SJSA1 (cell line): ENCODE measurements around the gene GABRR3. TPM values are rescaled to one million over a fixed set of nuclear protein-coding genes. Genes with fewer than 3 reads are reported as not detected.

Experiments
- DNase-seq, 2 experiments: peaks; one replicate each; pipeline ENCODE4 v3.0.0-alpha.2; 2015 to 2020; ENCODE audit warnings: low spot score in 2 of 2, low read depth in 1 of 2
- H3K27ac ChIP-seq: fragments of 250-450 bp; sonication (Bioruptor Pico); 2 replicates; pipeline ENCODE4 v1.5.1; 2020; ENCODE audit warnings: mild to moderate bottlenecking, moderate library complexity
- H3K27me3 ChIP-seq: fragments of 250-450 bp; sonication (Bioruptor Pico); replicated peaks from 2 replicates; pipeline ENCODE4 v1.5.1; 2020; ENCODE audit warnings: mild to moderate bottlenecking, moderate library complexity
- H3K36me3 ChIP-seq: fragments of 250-450 bp; sonication (Bioruptor Pico); 2 replicates; pipeline ENCODE4 v1.5.1; 2020; ENCODE audit warnings: mild to moderate bottlenecking
- H3K4me1 ChIP-seq: fragments of 250-450 bp; sonication (Bioruptor Pico); replicated peaks from 2 replicates; pipeline ENCODE4 v1.6.1; 2021; ENCODE audit warnings: mild to moderate bottlenecking
- H3K4me3 ChIP-seq: fragments of 250-450 bp; sonication (Bioruptor Pico); 2 replicates; pipeline ENCODE4 v1.5.1; 2020; ENCODE audit warnings: mild to moderate bottlenecking
- H3K9me3 ChIP-seq: fragments of 250-450 bp; sonication (Bioruptor Pico); replicated peaks from 2 replicates; pipeline ENCODE4 v1.5.1; 2020; ENCODE audit warnings: mild to moderate bottlenecking
- total RNA-seq: library from RNA; depleted of rRNA; stranded (reverse); fragments of >200 nt; shearing (Covaris generic); gene quantifications from 2 replicates; pipeline ENCODE4 v1.2.3, GENCODE V29; 2014

GABRR3 gene
- total RNA-seq, 1 experiment from 2014 or later, result not detected

DNA sequence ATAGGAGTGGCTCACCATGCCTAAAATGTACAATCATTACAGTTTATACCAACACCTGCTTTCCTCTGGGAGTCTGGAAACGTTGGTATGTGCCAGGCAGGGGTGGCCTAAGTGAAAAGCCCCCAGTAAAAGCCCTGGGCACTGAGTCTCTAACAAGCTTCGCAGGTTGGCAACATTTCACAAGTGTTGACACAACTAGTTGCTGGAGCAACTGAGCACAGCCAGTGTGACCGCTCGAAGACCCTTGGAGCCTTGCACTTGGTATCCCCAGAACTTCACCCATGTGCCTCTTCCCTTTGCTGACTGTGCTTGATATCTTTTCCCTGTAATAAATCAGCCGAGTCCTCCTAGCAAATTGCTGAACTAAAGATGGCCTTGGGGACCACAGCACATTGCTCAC lies 65.6 kb downstream of the GABRR3 start:
- Histone ChIP-seq H3K4me1 (peaks cover 10% of the 10 kb centered on the region), H3K27me3 (no peaks in the 10 kb centered on the region), H3K9me3 (no peaks in the 10 kb centered on the region), H3K36me3 (peaks cover 16% of the 10 kb centered on the region), H3K27ac (no peak overlapping the region), H3K4me3 (no peak overlapping the region)
- no peak for DNase-seq

DNA sequence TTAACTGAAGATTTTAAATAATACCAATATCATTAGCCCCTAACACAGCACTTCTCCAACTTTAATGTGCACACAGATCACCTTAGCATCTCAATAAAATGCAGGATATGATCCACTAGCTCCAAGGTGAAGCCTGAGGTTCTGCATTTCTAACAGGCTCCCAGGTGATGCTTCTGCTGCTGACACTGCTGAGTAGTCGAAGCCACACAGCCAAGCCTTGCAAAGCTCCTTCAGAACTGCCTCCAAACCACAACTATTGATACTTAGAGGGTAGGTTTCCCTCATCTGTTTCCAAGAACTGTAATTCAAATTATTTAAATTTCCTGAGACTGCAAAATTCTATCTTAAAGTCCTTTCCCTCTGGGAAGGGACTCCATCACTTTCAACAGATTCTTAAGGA lies 66.7 kb downstream of the GABRR3 start:
- H3K9me3 ChIP-seq, result no peaks in the 10 kb centered on the region

DNA sequence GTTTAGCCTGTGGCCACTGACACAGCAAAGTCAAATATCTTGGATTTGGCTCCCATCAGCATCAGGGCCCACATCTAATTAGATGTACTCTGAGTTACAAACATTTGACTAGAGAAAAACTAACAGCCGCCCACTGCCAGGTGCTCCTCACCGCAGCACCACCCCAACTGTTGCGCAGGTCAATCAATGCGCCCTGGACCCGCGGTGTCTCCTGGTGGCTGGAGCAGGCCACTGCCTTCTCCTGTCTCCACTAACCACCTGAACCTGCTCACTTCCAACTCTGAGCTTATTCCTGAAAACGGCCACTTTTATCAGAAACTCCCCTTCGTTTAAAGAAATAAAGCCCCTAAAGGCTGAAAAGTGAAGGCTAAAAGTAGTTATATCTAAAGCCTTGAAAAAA lies 67.1 kb downstream of the GABRR3 start:
- H3K9me3 ChIP-seq, result no peaks in the 10 kb centered on the region
- peaks cover 10% of the 10 kb centered on the region for H3K4me1 ChIP-seq
- no peak overlapping the region for H3K27ac ChIP-seq
- peaks cover 19% of the 10 kb centered on the region for H3K36me3 ChIP-seq
- no peaks in the 10 kb centered on the region for H3K27me3 ChIP-seq
- no peak for DNase-seq
- no peak overlapping the region for H3K4me3 ChIP-seq

More for the DNA sequence above, 66.7 kb downstream of the GABRR3 start:
- H3K36me3 ChIP-seq, result peaks cover 19% of the 10 kb centered on the region
- no peak overlapping the region for H3K27ac ChIP-seq
- H3K27me3 ChIP-seq, result no peaks in the 10 kb centered on the region
- no peak for DNase-seq
- peaks cover 10% of the 10 kb centered on the region for H3K4me1 ChIP-seq
- no peak overlapping the region for H3K4me3 ChIP-seq

DNA sequence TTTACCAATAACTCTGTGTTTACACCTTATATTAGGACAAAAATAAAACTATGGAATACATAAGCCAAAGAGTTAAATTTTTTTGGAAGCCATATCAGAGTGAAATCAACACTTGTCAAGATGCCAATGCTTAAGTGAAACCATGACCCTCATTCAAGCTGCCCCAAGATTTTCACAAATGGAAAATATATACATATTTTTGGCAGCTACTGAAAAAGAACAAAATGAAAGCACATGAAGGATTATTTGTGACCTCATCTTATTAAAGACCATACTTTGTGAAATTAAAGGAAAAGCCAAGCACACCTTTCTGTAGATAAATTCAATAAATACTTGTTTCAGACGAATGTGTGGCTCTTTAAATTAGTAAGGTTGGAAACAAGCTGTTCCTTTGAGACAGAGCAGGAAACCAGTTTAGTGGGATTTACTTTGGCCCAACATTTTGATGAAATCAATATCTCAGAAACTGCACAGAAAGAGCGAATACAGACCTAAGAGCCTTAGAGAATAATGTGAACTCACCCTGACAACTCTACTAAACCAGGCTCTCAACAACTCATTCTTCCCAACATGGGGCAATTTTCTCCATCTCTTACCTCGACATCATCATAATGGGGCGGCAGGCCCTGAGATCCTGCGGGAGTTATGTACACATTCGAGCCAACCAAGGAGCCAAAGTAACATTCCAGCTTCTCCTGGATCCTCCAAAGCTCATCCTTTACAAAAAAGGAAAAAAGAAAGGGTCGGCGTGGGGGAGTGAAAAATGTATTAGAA lies 73.9 kb downstream of the GABRR3 start:
- no peak overlapping the region for H3K27ac ChIP-seq
- no peak for DNase-seq
- peaks cover 6% of the 10 kb centered on the region; the same call in 1 of the 2 replicates for H3K4me1 ChIP-seq
- H3K36me3 ChIP-seq, result peaks cover 36% of the 10 kb centered on the region
- no peaks in the 10 kb centered on the region for H3K9me3 ChIP-seq
- H3K27me3 ChIP-seq, result no peaks in the 10 kb centered on the region
- no peak overlapping the region for H3K4me3 ChIP-seq

- Histone ChIP-seq H3K4me1 (peaks cover 6% of the 10 kb centered on the region; the same call in 1 of the 2 replicates), H3K9me3 (no peaks in the 10 kb centered on the region), H3K4me3 (no peak overlapping the region), H3K27ac (no peak overlapping the region), H3K36me3 (peaks cover 29% of the 10 kb centered on the region), H3K27me3 (no peaks in the 10 kb centered on the region)
- no peak for DNase-seq
Measured at GRCh38 chr3:97960551-97960950, 74.6 kb downstream of the GABRR3 start.

- H3K27ac ChIP-seq, result no peak overlapping the region
- peaks cover 29% of the 10 kb centered on the region; the same call in 1 of the 2 replicates for H3K36me3 ChIP-seq
- H3K9me3 ChIP-seq, result no peaks in the 10 kb centered on the region
- H3K4me1 ChIP-seq, result peaks cover 6% of the 10 kb centered on the region; the same call in 1 of the 2 replicates
- H3K4me3 ChIP-seq, result no peak overlapping the region
- DNase-seq, result no peak
- H3K27me3 ChIP-seq, result no peaks in the 10 kb centered on the region
Measured at GRCh38 chr3:97959872-97960271, 75.2 kb downstream of the GABRR3 start.

- DNase-seq, result no peak
- Histone ChIP-seq H3K27ac (no peak overlapping the region), H3K9me3 (no peaks in the 10 kb centered on the region), H3K27me3 (no peaks in the 10 kb centered on the region), H3K36me3 (peaks cover 30% of the 10 kb centered on the region), H3K4me3 (no peak overlapping the region), H3K4me1 (peaks cover 6% of the 10 kb centered on the region; the same call in 1 of the 2 replicates)
Measured at GRCh38 chr3:97958796-97959195, 76.3 kb downstream of the GABRR3 start.

DNA sequence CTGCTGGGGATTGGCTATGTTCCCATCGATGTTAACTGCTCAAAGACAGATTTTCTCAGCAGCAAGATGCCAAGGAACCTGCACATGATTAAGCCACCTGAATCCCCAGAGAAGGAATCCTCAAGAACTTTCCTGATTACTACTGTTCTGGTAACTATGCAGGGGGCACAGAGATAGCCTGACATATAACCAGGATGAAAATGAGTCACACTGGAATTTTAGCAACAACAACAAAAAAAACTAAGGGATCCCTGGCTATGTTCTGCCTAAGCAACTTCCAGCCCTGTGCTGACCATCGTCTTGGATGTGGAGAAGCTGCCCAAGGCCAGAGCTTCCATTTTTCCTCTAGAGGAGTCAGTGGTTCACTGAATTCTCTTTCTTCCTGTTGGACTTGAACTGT lies 76.7 kb downstream of the GABRR3 start:
- Histone ChIP-seq H3K4me1 (peaks cover 6% of the 10 kb centered on the region; the same call in 1 of the 2 replicates), H3K9me3 (no peaks in the 10 kb centered on the region), H3K36me3 (peaks cover 34% of the 10 kb centered on the region), H3K4me3 (no peak overlapping the region), H3K27me3 (no peaks in the 10 kb centered on the region), H3K27ac (no peak overlapping the region)
- no peak for DNase-seq

- Histone ChIP-seq H3K36me3 (peaks cover 36% of the 10 kb centered on the region), H3K27ac (no peak overlapping the region)
- DNase-seq, result no peak
Measured at GRCh38 chr3:97957617-97958311, 77.4 kb downstream of the GABRR3 start.

DNA sequence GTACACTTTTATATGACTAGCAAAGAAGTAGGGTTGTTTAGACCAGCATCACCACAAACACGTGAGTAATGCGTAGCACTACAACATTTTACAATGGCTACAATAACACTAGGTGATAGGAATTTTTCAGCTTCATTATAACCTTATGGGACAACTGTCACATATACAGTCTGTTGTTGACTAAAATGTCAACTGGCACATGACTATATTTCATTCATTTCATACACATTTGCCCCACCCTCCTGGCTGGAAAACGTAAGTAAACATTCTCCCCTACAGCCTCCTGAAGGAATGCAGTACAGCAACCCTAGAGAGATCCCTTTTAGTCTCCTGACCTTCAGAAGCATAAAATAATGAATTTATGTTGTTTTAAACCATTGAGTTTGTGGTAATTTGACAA lies 79.1 kb downstream of the GABRR3 start:
- H3K27ac ChIP-seq, result no peak overlapping the region
- no peak overlapping the region for H3K4me3 ChIP-seq
- no peak for DNase-seq
- no peaks in the 10 kb centered on the region for H3K9me3 ChIP-seq
- peaks cover 6% of the 10 kb centered on the region; the same call in 1 of the 2 replicates for H3K4me1 ChIP-seq
- H3K36me3 ChIP-seq, result peaks cover 35% of the 10 kb centered on the region
- H3K27me3 ChIP-seq, result no peaks in the 10 kb centered on the region

More at GRCh38 chr3:97957617-97958311, 77.4 kb downstream of the GABRR3 start:
- Histone ChIP-seq H3K27me3 (no peaks in the 10 kb centered on the region), H3K4me1 (peaks cover 6% of the 10 kb centered on the region; the same call in 1 of the 2 replicates), H3K9me3 (no peaks in the 10 kb centered on the region), H3K4me3 (no peak overlapping the region)

DNA sequence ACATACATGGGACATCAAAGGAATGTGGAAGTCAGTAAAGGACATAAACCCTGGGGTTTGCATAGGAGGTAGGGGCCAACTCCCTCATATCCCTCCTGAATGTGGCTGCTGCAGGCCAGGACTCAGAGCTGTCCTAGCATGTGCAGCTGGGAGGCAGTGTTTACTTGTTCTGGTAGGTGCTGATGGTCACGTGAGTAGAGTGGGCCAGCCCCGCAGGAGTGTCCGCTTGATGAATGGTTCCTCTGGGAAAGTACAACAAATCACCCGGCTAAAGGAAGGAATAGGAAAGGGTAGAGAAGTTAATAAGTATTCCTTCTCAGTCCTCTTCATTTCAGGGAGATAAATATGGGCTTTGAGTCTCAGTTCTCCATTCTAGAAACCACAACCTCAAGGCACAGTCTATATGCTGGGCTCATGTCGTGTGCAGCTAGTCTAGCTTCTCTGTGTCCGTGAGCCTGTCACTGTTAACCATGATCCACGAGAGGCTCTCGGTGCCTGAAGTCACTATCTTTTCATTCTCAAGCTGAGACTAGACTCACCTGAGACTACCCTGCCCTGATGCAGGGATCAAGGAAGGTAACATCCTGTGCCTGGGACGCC lies 80.8 kb downstream of the GABRR3 start:
- Histone ChIP-seq H3K4me1 (peaks cover 6% of the 10 kb centered on the region; the same call in 1 of the 2 replicates), H3K36me3 (peaks cover 45% of the 10 kb centered on the region), H3K27me3 (no peaks in the 10 kb centered on the region), H3K9me3 (no peaks in the 10 kb centered on the region), H3K4me3 (no peak overlapping the region), H3K27ac (no peak overlapping the region)
- no peak for DNase-seq

DNA sequence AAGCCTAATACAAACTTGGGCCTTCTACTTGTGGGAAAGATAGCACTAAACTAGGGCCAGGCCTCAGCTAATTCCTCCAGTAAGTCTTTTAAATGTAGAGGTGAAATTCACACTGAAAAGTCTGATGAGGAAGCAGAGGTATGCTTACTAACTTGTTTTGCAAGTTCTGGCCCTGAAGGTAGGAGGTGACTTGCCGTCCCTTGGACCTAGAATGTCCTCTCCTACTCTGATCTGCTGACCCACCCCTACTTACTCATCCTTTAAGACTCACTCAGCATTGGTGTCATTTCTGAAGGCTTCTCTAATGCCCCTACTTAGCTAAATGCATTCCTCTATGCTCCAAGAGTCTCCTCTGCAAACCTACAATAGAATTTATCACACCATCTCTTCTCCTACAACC lies 82.2 kb downstream of the GABRR3 start:
- H3K27me3 ChIP-seq, result no peaks in the 10 kb centered on the region
- DNase-seq, result no peak
- no peaks in the 10 kb centered on the region for H3K9me3 ChIP-seq
- no peaks in the 10 kb centered on the region for H3K4me1 ChIP-seq
- H3K36me3 ChIP-seq, result peaks cover 52% of the 10 kb centered on the region
- no peak overlapping the region for H3K27ac ChIP-seq
- H3K4me3 ChIP-seq, result no peak overlapping the region

DNA sequence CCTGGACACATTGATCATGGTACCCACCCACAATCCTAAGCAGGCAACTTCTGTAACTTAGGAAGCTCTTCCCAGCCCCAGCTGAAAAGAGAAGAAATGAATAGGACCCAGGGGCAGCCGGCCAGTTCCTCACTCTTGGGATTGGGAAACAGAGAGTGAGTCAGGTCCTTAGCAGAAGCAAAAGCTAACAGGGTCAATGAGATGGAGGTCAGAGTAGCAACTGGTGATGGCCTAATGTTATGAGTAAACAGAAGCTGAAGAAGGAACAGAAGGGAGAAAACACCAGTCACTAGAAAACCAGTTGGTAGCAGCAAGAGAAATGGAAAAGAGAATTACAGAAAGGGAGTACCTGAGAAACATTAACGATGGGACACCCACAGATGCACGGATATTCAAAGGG lies 82.8 kb downstream of the GABRR3 start:
- H3K27ac ChIP-seq, result no peak overlapping the region
- peaks cover 50% of the 10 kb centered on the region for H3K36me3 ChIP-seq
- H3K9me3 ChIP-seq, result no peaks in the 10 kb centered on the region
- DNase-seq, result no peak
- H3K4me3 ChIP-seq, result no peak overlapping the region
- H3K27me3 ChIP-seq, result no peaks in the 10 kb centered on the region
- H3K4me1 ChIP-seq, result no peaks in the 10 kb centered on the region

GRCh38 chr3:97950360-97950759 lies 84.8 kb downstream of the GABRR3 start:
- no peak for DNase-seq
- H3K27ac ChIP-seq, result no peak overlapping the region
- no peak overlapping the region for H3K4me3 ChIP-seq
- H3K27me3 ChIP-seq, result no peaks in the 10 kb centered on the region
- peaks cover 55% of the 10 kb centered on the region for H3K36me3 ChIP-seq
- H3K4me1 ChIP-seq, result no peaks in the 10 kb centered on the region
- H3K9me3 ChIP-seq, result no peaks in the 10 kb centered on the region
